GM18526 (cell line): ENCODE measurements around the gene HP1BP3.

Experiments used
- POLR2A ChIP-seq: IDR thresholded peaks from 3 replicates; pipeline ENCODE4 v1.6.1; 2011; ENCODE audit not compliant: insufficient read length; ENCODE audit errors: extremely low read depth

The HP1BP3 gene

GRCh38 chr1:20732588-20733359, 54.3 kb downstream of the HP1BP3 start, which contains the start of gene SH2D5:
Gene SH2D5 (minus strand): TSS chr1:20732703. CDS start chr1:20728044, 4,659 bp downstream.
- no peak for TF ChIP-seq POLR2A

GRCh38 chr1:20732071-20732587, 55.0 kb downstream of the HP1BP3 start:
- TF ChIP-seq POLR2A = no peak

GRCh38 chr1:20731057-20731991, 55.8 kb downstream of the HP1BP3 start:
- no peak for TF ChIP-seq POLR2A

GRCh38 chr1:20730690-20731056, 56.4 kb downstream of the HP1BP3 start:
- TF ChIP-seq POLR2A = no peak

GRCh38 chr1:20729990-20730689, 57.0 kb downstream of the HP1BP3 start:
- TF ChIP-seq POLR2A = no peak

GRCh38 chr1:20729155-20729931, 57.8 kb downstream of the HP1BP3 start:
- TF ChIP-seq POLR2A = no peak

- no peak for TF ChIP-seq POLR2A
Observed at GRCh38 chr1:20728371-20729154, 58.5 kb downstream of the HP1BP3 start.

GRCh38 chr1:20727746-20728316, 59.3 kb downstream of the HP1BP3 start:
- TF ChIP-seq POLR2A = no peak

GRCh38 chr1:20726932-20727745, 60.0 kb downstream of the HP1BP3 start:
- TF ChIP-seq POLR2A = no peak

GRCh38 chr1:20726118-20726911, 60.8 kb downstream of the HP1BP3 start:
- no peak for TF ChIP-seq POLR2A

- no peak for TF ChIP-seq POLR2A
Observed at GRCh38 chr1:20725189-20726117, 61.7 kb downstream of the HP1BP3 start.
